ENCODE results near the gene SNCAIP.

GRCh38 chr5:122415801-122416120 lies 103.7 kb downstream of the SNCAIP start:
- TF ChIP-seq POU2F2 (IDR thresholded peaks at IDR 0.05; ENCODE audit: low read depth, low read length) (no peak), POLR2A (IDR thresholded peaks at IDR 0.05; ENCODE audit: low read depth, low read length) (no peak), POLR2AphosphoS5 (IDR thresholded peaks at IDR 0.05; ENCODE audit: low read depth, low read length) (no peak), TAF1 (IDR thresholded peaks at IDR 0.05; ENCODE audit: low read depth, low read length) (no peak)
